A673 (cell line): Measurements from ENCODE around the gene PLAC1.

ENCODE experiments used
- EZH2 ChIP-seq: fragments of 200-600 bp; sonication (generic); IDR thresholded peaks from 2 replicates; pipeline ENCODE4 v1.6.1; 2017; ENCODE audit warnings: borderline replicate concordance, low read depth, mild to moderate bottlenecking, mixed read lengths, antibody characterized with exemption, low read length; ENCODE audit not compliant: poor library complexity, severe bottlenecking
- TF ChIP-seq, protein P1 (sequence below): fragments of 300-800, 200-600 bp; sonication (generic); conservative IDR thresholded peaks from 2 replicates; pipeline ENCODE4 v1.5.1; 2017; ENCODE audit warnings: low read depth, mild to moderate bottlenecking, antibody characterized with exemption, low read length, moderate library complexity, mixed read lengths

- TF ChIP-seq, protein P1, sequence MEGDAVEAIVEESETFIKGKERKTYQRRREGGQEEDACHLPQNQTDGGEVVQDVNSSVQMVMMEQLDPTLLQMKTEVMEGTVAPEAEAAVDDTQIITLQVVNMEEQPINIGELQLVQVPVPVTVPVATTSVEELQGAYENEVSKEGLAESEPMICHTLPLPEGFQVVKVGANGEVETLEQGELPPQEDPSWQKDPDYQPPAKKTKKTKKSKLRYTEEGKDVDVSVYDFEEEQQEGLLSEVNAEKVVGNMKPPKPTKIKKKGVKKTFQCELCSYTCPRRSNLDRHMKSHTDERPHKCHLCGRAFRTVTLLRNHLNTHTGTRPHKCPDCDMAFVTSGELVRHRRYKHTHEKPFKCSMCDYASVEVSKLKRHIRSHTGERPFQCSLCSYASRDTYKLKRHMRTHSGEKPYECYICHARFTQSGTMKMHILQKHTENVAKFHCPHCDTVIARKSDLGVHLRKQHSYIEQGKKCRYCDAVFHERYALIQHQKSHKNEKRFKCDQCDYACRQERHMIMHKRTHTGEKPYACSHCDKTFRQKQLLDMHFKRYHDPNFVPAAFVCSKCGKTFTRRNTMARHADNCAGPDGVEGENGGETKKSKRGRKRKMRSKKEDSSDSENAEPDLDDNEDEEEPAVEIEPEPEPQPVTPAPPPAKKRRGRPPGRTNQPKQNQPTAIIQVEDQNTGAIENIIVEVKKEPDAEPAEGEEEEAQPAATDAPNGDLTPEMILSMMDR = no peak
- no peak for TF ChIP-seq EZH2
Measured at GRCh38 chrX:134649770-134650169, 8.5 kb downstream of the PLAC1 start.
